Kidney (tissue), 14 donors: ENCODE measurements around the gene NUP107. TPM values are rescaled to one million over a fixed set of nuclear protein-coding genes. Genes with fewer than 3 reads are reported as not detected.
A peak's percentile ranks its signal among the peaks of the same experiment; 100 is the strongest.

Experiments
- DNase-seq, 5 donors: peaks; one replicate each; pipeline ENCODE4 v3.0.0-alpha.2; 2013 to 2020
- FAIRE-seq: peaks from 2 replicates; lab custom pipeline; 2012; peaks lifted over from hg19 to GRCh38; lab: Jason Lieb, UNC
- H3K27ac ChIP-seq, 2 donors: one replicate each; pipeline ENCODE4 v1.7.0; 2013; ENCODE audit warnings: low read depth in 2 of 2, low read length in 2 of 2, inconsistent platforms in 1 of 2
- H3K27me3 ChIP-seq: one replicate; pipeline ENCODE4 v1.7.1; 2013; ENCODE audit warnings: low read length, inconsistent platforms; ENCODE audit not compliant: control insufficient read depth, insufficient read depth
- H3K36me3 ChIP-seq, 3 donors: one replicate each; pipeline versions ENCODE4 v1.7.0 to v1.7.1; 2013; ENCODE audit warnings: low read length in 3 of 3, control low read depth in 1 of 3, inconsistent platforms in 1 of 3; ENCODE audit not compliant: insufficient read depth in 3 of 3, control insufficient read depth in 2 of 3
- H3K4me1 ChIP-seq, 3 donors: one replicate each; pipeline versions ENCODE4 v1.7.0 to v1.7.1; 2013; ENCODE audit warnings: low read length in 3 of 3, inconsistent platforms in 1 of 3, low read depth in 1 of 3; ENCODE audit not compliant: control insufficient read depth in 2 of 3, insufficient read depth in 2 of 3
- H3K4me3 ChIP-seq, 3 donors: one replicate each; pipeline versions ENCODE4 v1.7.0 to v1.8.1; 2013; ENCODE audit warnings: low read length in 3 of 3, control low read depth in 1 of 3, inconsistent platforms in 1 of 3
- H3K9ac ChIP-seq, 3 donors: one replicate each; pipeline versions ENCODE4 v1.7.0 to v1.7.1; 2013; ENCODE audit warnings: low read length in 3 of 3, control low read depth in 1 of 3, inconsistent platforms in 1 of 3
- H3K9me3 ChIP-seq, 3 donors: one replicate each; pipeline versions ENCODE4 v1.7.0 to v1.7.1; 2013; ENCODE audit warnings: low read length in 3 of 3, control low read depth in 1 of 3, inconsistent platforms in 1 of 3; ENCODE audit not compliant: control insufficient read depth in 2 of 3, insufficient read depth in 1 of 3
- CTCF ChIP-seq: IDR thresholded peaks from 3 replicates; pipeline ENCODE4 v1.5.1; 2012; ENCODE audit warnings: mild to moderate bottlenecking, moderate library complexity, borderline replicate concordance; ENCODE audit not compliant: insufficient read depth; ENCODE audit errors: extremely low read depth
- intact Hi-C: fragments of 100-400 bp; cut with DNase I; formaldehyde crosslinking; loops from one replicate; pipeline ENCODE4 v1.11.1; 2022
- polyA plus RNA-seq: library from polyadenylated mRNA; stranded (reverse); fragments of 350-450 nt; fragmentation: Illumina TruSeq; extraction: RNeasy Lipid Tissue Mini Kit (QIAGEN cat#74804); gene quantifications from one replicate; pipeline ENCODE4 v1.2.3, GENCODE V29; 2014; ENCODE audit warnings: low read depth, low replicate concordance; ENCODE audit not compliant: insufficient read depth
- total RNA-seq: library from RNA; stranded (reverse); fragmentation: NEBNext Ultra II Directional; extraction: Animal tissue kit (Norgen Biotek cat#: 25700); gene quantifications from one replicate; pipeline ENCODE4 v1.2.1, GENCODE V29; 2021
- donor health status: control.
- donor health status: control.
- donor health status: control.
- donor health status: control.
- donor health status: control.
- donor health status: DM: yes; HTN: yes; CAD: no.
- donor health status: Normal renal cell carcinoma (clear cell type).

Gene NUP107
- total and polyA plus RNA-seq, 2 donors from 2014 or later: 10.6 to 34.4 TPM

GRCh38 chr12:68790952-68791234 is 104.1 kb downstream of the NUP107 start:
- Histone ChIP-seq H3K4me3 (no peak overlapping the region), H3K27ac (no peak overlapping the region), H3K9ac (no peak overlapping the region), H3K27me3 (no peaks in the 10 kb centered on the region), H3K4me1 (no peaks in the 10 kb centered on the region), H3K36me3 (no peaks in the 10 kb centered on the region), H3K9me3 (no peaks in the 10 kb centered on the region)
- DNase-seq (no peak), FAIRE-seq (no peak)
- no peak for TF ChIP-seq CTCF
- intact Hi-C loops: no loop called here

- no peak for FAIRE-seq
- Histone ChIP-seq H3K9me3 (no peaks in the 10 kb centered on the region), H3K4me1 (no peaks in the 10 kb centered on the region), H3K36me3 (no peaks in the 10 kb centered on the region), H3K27me3 (no peaks in the 10 kb centered on the region), H3K4me3 (no peak overlapping the region), H3K27ac (no peak overlapping the region), H3K9ac (no peak overlapping the region)
- no peak for DNase-seq
- intact Hi-C loops: no loop called here
- TF ChIP-seq CTCF: no peak
Measured at GRCh38 chr12:68791897-68792481, 105.2 kb downstream of the NUP107 start.

GRCh38 chr12:68792952-68793351 is 106.2 kb downstream of the NUP107 start:
- no peak overlapping the region for H3K27ac ChIP-seq
- peak in 1 of 5 donors; percentile 27 for DNase-seq
- H3K9me3 ChIP-seq: no peaks in the 10 kb centered on the region
- intact Hi-C loops: no loop called here
- H3K9ac ChIP-seq: no peak overlapping the region
- H3K36me3 ChIP-seq: no peaks in the 10 kb centered on the region
- H3K4me1 ChIP-seq: no peaks in the 10 kb centered on the region
- no peak overlapping the region for H3K4me3 ChIP-seq
- H3K27me3 ChIP-seq: no peaks in the 10 kb centered on the region
- no peak for TF ChIP-seq CTCF
- FAIRE-seq: no peak

GRCh38 chr12:68793436-68793835 is 106.7 kb downstream of the NUP107 start:
- TF ChIP-seq CTCF: no peak
- no peaks in the 10 kb centered on the region for H3K27me3 ChIP-seq
- intact Hi-C loops: no loop called here
- no peaks in the 10 kb centered on the region for H3K36me3 ChIP-seq
- no peak overlapping the region for H3K9ac ChIP-seq
- FAIRE-seq (no peak), DNase-seq (no peak)
- no peaks in the 10 kb centered on the region for H3K4me1 ChIP-seq
- no peak overlapping the region for H3K27ac ChIP-seq
- H3K9me3 ChIP-seq: no peaks in the 10 kb centered on the region
- no peak overlapping the region for H3K4me3 ChIP-seq
